A549 treated with Hydrocortisone at 1 μM for 4 hours (cell line): ENCODE measurements around the gene ZNF689. TPM values are rescaled to one million over a fixed set of nuclear protein-coding genes. Genes with fewer than 3 reads are reported as not detected.

ENCODE experiments used
- total RNA-seq: library from RNA; stranded (reverse); fragments of 200-300 nt; extraction: Qiagen RNA extraction; gene quantifications from 5 replicates; pipeline ENCODE4 v1.2.3, GENCODE V29; 2022

The ZNF689 gene
- 7.5 to 9.3 TPM (median 8.4 TPM) in 5 replicates for total RNA-seq

GRCh38 chr16:30609926-30610839 lies at the start of gene ZNF689:
ZNF689 (minus strand) TSS chr16:30610389; CDS start chr16:30610041, 348 bp downstream.

GRCh38 chr16:30657866-30658730 lies 47.9 kb upstream of the ZNF689 start, which contains the start of gene FBRS:
FBRS (plus strand) TSS chr16:30658431; CDS start chr16:30659519, 1,088 bp downstream.

GRCh38 chr16:30650369-30651123 lies 40.4 kb upstream of the ZNF689 start, which contains the start of gene PRR14:
PRR14 (plus strand) TSS chr16:30650960; CDS start chr16:30651646, 686 bp downstream.

GRCh38 chr16:30585400-30586191 lies 24.6 kb downstream of the ZNF689 start, which contains the start of gene ZNF785:
ZNF785 (minus strand) TSS chr16:30585697; CDS start chr16:30585611, 86 bp downstream.

GRCh38 chr16:30571445-30572322 lies 38.5 kb downstream of the ZNF689 start, which contains the start of gene ZNF688:
ZNF688 (minus strand) TSS chr16:30571714; CDS start chr16:30571629, 85 bp downstream.

GRCh38 chr16:30557957-30558788 lies 52.0 kb downstream of the ZNF689 start, which contains the start of gene ZNF764:
ZNF764 (minus strand) TSS chr16:30558374; CDS start chr16:30558182, 192 bp downstream.

Other genes starting within 250 kb of the ZNF689 start
- 26.1 to 31.4 TPM (median 28.8 TPM) in 5 replicates for gene TBC1D10B, start 239.9 kb downstream of the ZNF689 start, total RNA-seq
- gene MYL11, start 235.6 kb downstream of the ZNF689 start, total RNA-seq = 0.39 to 0.67 TPM in 2 of 5 replicates, not detected in the others
- gene SEPTIN1, start 227.8 kb downstream of the ZNF689 start, total RNA-seq = 0.97 to 2.6 TPM (median 2.1 TPM) in 5 replicates
- 12.3 to 13.4 TPM (median 12.9 TPM) in 5 replicates for gene ZNF48, start 215.0 kb downstream of the ZNF689 start, total RNA-seq
- 2.9 to 6.5 TPM (median 5.4 TPM) in 5 replicates for gene ZNF771, start 202.8 kb downstream of the ZNF689 start, total RNA-seq
- gene DCTPP1, start 180.4 kb downstream of the ZNF689 start, total RNA-seq = 106 to 133 TPM (median 129 TPM) in 5 replicates
- gene SEPHS2, start 164.5 kb downstream of the ZNF689 start, total RNA-seq = 45.4 to 50.6 TPM (median 46.4 TPM) in 5 replicates
- gene ITGAL, start 137.6 kb downstream of the ZNF689 start, total RNA-seq = 0.03 to 0.18 TPM (median 0.09 TPM) in 5 replicates
- gene ZNF768, start 83.8 kb downstream of the ZNF689 start, total RNA-seq = 43.1 to 47.3 TPM (median 44.9 TPM) in 5 replicates
- 4.0 to 5.0 TPM (median 4.5 TPM) in 5 replicates for gene ZNF747, start 75.5 kb downstream of the ZNF689 start, total RNA-seq
- 5.1 to 6.1 TPM (median 5.6 TPM) in 5 replicates for gene ZNF764, start 52.0 kb downstream of the ZNF689 start, total RNA-seq
- gene ZNF688, start 38.7 kb downstream of the ZNF689 start, total RNA-seq = 5.9 to 6.7 TPM (median 6.1 TPM) in 5 replicates
- gene ZNF785, start 24.7 kb downstream of the ZNF689 start, total RNA-seq = not detected in 5 replicates
- gene PRR14, start 40.6 kb upstream of the ZNF689 start, total RNA-seq = 19.7 to 26.6 TPM (median 24.4 TPM) in 5 replicates
- gene FBRS, start 48.0 kb upstream of the ZNF689 start, total RNA-seq = 35.0 to 40.4 TPM (median 39.7 TPM) in 5 replicates
- gene SRCAP, start 88.8 kb upstream of the ZNF689 start, total RNA-seq = 12.3 to 22.3 TPM (median 21.9 TPM) in 5 replicates
- 21.9 to 27.8 TPM (median 25.2 TPM) in 5 replicates for gene PHKG2, start 138.0 kb upstream of the ZNF689 start, total RNA-seq
- gene CFAP119, start 151.7 kb upstream of the ZNF689 start, total RNA-seq = 5.2 to 9.2 TPM (median 8.2 TPM) in 5 replicates
- gene RNF40, start 151.9 kb upstream of the ZNF689 start, total RNA-seq = 77.1 to 81.7 TPM (median 80.2 TPM) in 5 replicates
- 16.2 to 21.3 TPM (median 17.3 TPM) in 5 replicates for gene ZNF629, start 176.8 kb upstream of the ZNF689 start, total RNA-seq